ENCODE measurements around the gene IRF2BP2.

IRF2BP2 gene

DNA sequence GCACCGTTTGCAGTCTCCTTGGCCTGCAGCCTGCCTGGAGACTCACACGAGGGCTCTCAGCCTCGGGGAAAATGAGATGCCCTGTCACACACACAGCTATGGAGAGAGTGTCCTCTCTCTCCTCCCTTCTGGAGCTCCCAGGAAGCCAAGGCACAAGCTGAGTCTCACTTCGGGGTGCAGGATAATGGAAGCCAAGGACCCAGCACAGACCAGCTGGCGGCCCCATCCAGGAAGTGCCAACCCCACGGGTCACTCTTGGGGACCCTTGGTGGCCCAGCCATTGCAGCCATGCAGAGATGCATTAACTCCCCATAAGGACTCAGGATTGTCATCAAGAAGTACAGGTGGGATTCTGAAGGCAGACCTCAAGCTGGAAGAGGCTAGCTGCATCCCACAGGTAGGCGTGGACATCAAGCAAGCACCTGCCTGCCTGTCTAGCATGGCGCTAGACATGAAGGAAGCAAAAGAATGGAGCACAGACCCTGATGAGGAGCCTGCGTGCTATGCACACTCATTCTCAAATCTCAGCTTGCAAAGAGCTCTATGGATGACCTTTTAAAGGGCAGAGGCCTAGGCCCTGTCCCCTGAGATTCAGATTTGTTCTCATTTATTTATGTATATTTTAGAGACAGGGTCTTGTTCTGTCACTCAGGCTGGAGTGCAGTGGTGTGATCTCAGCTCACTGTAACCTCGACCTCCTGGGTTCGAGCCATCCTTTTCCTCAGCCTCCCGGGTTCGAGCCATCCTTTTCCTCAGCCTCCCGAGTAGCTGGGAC lies 49.9 kb downstream of the IRF2BP2 start:
- no peak for DNase-seq

DNA sequence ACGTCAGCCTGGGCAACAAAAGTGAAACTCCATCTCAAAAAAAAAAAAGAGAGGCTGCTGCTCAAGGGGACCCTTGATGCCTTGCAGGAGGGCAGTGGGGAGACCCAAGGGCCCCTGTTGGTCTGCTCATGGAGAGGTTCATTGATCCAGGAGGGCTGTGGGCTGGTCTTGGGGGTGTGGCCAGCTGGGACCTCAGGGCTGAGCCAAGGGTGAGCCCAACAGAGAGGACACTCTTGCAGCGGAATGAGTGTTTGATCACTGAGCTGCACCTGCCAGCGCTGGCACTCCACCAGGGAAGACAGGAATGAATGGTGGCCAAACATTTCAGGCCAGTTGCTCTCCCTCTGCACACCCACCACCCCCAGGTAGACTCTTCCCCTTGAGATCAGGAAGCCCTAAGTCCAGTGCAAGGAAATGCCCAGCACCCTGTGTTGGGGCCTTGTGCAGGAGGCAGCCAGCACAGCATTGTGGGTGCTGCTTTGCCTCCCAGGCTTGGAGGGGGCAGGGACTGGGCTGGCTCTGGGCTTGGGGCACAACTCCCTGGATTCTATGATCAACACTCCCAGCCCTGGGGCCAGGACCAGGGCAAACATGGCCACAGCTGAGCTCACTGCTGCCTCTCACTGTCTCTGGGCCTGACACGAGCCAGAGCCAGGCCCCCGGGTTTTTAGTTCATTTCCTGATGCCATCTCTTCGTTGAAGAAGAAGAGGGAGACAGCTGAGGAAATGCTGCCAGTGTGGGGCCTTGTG lies 50.7 kb downstream of the IRF2BP2 start:
- no peak for DNase-seq

DNA sequence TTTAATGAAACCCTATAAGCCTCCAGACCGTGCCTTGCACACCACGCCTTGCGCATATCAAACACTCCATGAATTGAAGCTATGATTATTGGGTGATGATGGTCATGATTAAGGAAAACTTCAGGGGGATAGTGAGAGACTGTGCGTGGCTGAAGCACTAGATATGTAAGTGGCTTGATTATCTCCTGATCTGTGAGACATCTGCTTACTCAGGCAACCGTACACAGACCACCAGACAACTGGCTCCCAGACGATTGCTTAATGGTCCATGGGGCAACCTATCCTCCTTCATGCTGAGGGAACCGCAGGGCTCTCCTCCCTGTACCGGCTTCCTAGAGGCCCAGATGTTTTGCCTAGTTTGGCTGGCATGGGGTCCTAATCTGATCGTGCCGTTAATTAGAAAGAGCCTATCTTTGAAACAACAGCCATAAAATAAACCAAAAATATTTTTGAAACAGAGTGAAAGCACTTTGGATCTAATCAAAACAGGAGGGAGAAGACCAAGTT lies 51.6 kb downstream of the IRF2BP2 start:
- DNase-seq: no peak

DNA sequence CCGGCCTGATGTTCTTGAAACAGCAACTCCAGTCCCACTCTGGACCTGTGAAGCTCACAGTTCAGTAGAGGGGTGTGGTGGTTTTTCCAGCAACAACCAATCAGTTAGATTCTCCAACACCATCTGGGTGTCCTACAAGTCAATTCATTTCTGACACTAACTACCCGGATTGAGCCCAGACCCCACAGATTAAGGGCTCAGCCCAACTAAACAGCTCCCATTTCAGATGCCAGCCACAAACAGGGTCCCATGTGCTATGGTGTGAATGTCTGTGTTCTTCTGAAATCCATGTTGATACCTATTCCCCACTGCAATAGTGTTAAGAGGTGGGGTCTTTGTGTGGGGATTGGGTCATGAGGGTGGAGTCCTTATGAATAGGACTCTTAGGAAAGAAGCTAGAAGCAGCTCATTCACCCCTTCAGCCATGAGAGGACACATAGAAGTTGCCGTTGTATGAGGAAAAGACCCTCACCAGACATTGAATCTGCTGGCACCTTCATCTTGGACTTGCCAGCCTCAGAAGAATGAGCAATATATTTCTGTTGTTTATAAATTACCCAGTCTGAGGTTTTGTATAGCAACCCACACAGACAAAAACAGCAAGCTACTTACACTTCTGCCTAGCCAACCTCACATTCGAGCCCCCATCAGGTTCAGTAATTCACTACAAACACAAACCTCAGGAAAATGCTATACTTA lies 53.6 kb downstream of the IRF2BP2 start:
- DNase-seq: no peak

DNA sequence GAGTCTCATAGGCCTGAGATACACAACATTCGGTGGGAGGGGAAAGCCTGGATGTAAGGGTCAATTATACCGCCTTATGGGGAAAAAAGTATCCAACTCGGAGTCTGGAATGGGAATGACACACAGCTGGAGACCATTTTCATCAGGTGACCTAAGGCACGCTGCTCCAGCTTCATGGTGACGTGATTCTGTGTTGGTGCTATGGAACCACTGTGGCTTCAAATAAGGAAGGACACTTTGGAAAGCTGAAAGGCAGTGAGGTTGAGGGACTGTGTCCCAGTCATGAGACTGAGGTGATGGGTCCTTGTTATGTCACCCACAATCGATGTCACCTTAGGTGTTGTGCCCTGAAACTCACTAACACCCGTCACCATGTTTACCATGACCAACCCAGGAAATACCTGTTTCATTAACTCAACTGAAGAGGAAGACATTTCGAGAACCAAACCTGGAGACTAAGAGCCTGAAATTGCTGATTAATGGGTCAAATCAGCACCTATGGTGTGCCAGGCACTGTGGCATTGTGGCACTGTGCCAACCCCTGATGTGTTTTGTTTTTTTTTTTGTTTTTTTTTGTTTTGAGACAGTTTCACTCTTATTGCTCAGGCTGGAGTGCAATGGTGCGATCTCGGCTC lies 54.5 kb downstream of the IRF2BP2 start:
- no peak for DNase-seq

DNA sequence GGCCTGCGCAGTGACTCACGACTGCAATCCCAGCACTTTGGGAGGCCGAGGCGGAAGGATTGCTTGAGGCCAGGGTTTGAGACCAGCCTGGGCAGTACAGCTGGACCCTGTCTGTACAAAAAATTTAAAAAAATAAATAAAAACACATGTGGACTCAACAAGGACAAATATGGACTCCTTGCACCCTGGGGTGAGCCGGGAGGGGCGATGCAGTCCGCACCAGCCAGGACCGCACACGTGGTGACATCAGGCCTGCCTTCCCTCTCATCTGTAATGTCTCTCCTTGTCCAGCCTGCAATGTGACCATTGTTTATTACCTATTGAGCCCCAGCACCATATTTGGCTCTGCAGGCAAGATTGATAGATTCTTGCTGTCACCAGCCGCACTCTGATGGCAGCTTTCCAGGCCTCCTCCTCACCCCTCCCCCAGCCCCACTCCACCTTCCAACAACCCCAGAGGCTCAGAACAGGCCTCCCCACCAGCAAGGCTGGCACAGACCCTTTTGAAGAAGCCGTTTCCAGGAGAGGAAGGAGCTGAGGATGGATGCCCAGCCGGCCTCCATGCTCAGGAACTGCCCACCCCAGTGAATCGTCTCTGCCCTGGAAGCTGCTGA lies 55.2 kb downstream of the IRF2BP2 start:
- DNase-seq: peak in 2 of 56 donors; percentile 28 to 31
